NCI-H146 treated with DMSO at 0.1 percent for 48 hours (cell line): Measurements from ENCODE around the gene NEGR1.

Experiments
- DNase-seq: peaks from one replicate; lab custom pipeline; 2025; ENCODE audit not compliant: unreplicated experiment; lab: John Stamatoyannopoulos, UW

NEGR1 gene

GRCh38 chr1:72122099-72122880 is 160.0 kb downstream of the NEGR1 start:
- no peak for DNase-seq

GRCh38 chr1:72119491-72119890 is 162.8 kb downstream of the NEGR1 start:
- no peak for DNase-seq

- DNase-seq = no peak
These were observed 164.7 kb downstream of the NEGR1 start for GRCh38 chr1:72117621-72118020.

- DNase-seq = no peak
These were observed 167.0 kb downstream of the NEGR1 start for GRCh38 chr1:72115290-72115689.

GRCh38 chr1:72111662-72112061 is 170.7 kb downstream of the NEGR1 start:
- DNase-seq = no peak

GRCh38 chr1:72109916-72110315 is 172.4 kb downstream of the NEGR1 start:
- DNase-seq = no peak

GRCh38 chr1:72105201-72105600 is 177.1 kb downstream of the NEGR1 start:
- DNase-seq = no peak

GRCh38 chr1:72101840-72102632 is 180.3 kb downstream of the NEGR1 start:
- no peak for DNase-seq

GRCh38 chr1:72100771-72101170 is 181.6 kb downstream of the NEGR1 start:
- no peak for DNase-seq

GRCh38 chr1:72097851-72098570 is 184.3 kb downstream of the NEGR1 start:
- no peak for DNase-seq

- no peak for DNase-seq
These were observed 188.1 kb downstream of the NEGR1 start for GRCh38 chr1:72094209-72094608.

GRCh38 chr1:72086394-72086793 is 195.9 kb downstream of the NEGR1 start:
- DNase-seq = no peak

GRCh38 chr1:72075425-72075824 is 206.9 kb downstream of the NEGR1 start:
- DNase-seq = no peak

- DNase-seq = no peak
These were observed 215.9 kb downstream of the NEGR1 start for GRCh38 chr1:72066431-72066830.

- no peak for DNase-seq
These were observed 217.9 kb downstream of the NEGR1 start for GRCh38 chr1:72064196-72065075.

GRCh38 chr1:72063364-72064044 is 218.8 kb downstream of the NEGR1 start:
- no peak for DNase-seq

- no peak for DNase-seq
These were observed 219.8 kb downstream of the NEGR1 start for GRCh38 chr1:72062584-72062983.

- no peak for DNase-seq
These were observed 221.7 kb downstream of the NEGR1 start for GRCh38 chr1:72060466-72061245.

GRCh38 chr1:72056516-72056915 is 225.8 kb downstream of the NEGR1 start:
- no peak for DNase-seq
